GM18507 (cell line): ENCODE measurements around the gene VSTM5.
"Not testable (repeated sequence)": the region's sequence is repeated elsewhere in the genome, so short reads cannot be mapped to it uniquely, and the experiment has no call there.

Source experiments
- DNase-seq: peaks from one replicate; pipeline ENCODE4 v3.0.0; 2011; ENCODE audit warnings: low read depth; ENCODE audit not compliant: insufficient read length; ENCODE audit errors: extremely low spot score
- FAIRE-seq: peaks from 2 replicates; lab custom pipeline; 2011; peaks lifted over from hg19 to GRCh38; lab: Jason Lieb, UNC

VSTM5 gene, protein sequence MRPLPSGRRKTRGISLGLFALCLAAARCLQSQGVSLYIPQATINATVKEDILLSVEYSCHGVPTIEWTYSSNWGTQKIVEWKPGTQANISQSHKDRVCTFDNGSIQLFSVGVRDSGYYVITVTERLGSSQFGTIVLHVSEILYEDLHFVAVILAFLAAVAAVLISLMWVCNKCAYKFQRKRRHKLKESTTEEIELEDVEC

DNA sequence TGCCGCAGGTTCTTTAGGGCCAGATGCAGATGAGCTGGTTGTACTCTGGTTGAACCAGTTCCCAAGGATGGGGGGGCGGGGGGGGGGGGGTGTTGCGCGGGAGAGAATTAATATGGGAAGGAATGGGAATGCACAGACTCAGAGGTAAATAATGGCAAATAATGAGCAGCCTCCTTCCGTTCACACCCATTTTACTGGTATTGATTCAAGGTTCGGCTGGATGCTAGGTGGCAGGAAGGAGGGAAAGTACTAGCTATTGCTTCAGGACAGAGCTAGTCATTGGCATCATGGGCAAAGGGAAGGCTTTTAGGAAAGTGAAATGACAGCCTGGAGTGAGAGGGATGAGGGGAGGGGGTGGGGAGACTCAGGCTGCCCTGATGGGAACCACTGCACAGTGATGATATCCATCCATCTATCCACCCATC is at the start of gene VSTM5:
VSTM5 (minus strand) TSS at position 25 of the 425 bp plus-strand sequence. CDS start 116 bp downstream, outside the sequence.
- no peak for DNase-seq
- FAIRE-seq, result no peak

DNA sequence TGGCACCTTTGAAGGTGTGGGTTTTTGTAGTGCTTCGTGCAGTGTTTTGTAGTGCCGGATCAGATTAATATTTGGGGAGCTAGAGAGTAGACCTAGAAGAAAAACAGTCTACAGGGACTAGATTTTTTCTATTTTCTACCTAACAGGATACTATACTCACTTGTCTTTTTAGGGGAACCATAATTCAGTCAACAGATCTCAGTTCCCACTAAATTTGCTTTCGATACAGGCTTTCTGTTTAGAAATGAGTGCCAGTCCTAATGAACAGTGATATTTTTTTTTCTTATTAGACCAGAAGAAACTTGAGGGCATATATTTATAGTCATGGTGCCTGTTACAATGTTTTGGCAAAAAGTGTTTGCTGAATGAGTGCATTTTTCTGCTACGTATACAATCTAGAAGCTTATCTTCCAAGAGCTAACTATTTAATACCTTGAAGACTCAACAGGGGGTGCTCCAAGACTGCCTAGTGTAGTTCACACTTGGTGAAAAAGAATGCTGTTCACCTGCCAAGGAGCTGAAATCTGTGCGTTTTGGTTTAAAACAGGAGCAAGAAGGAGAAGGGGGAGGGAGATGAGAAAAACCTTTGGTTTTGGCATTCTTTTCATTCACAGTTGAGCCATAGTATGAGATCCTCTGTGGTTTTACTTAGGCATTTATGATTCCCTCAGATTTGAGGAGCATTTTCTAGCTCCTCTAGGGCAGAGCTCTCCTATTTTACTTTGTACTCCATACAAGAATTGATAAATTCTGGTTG is 44.9 kb upstream of the VSTM5 start:
- FAIRE-seq (peak; percentile 52), DNase-seq (no peak)

DNA sequence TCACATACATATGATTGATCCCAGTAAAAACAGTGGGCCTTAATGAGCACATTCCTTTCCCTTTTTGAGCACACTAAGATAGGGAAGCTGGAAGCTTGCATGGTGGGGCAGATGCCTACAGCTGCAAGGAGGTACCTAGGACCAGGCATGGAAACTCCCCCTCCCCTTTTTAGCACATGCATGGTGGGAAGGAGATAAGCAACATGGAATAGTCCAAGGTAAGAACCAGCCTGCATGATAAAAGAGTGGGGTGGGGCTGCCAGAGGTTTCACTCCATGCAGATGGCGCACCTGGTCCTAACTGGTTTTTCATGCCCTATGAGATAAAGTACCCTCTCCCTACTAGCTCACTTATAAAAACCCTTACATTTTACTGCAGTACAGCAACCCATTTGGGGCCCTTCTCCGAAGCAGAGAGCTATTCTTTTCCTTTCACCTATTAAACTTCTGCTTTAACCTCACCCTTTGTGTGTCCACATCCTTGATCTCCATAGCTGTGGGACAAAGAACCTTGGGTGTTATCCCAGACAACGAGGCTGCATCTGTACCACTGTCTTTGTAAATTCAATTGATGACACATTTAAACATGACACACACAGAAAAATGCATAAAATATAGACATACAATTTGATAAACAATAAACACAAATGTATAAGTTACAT is 40.1 kb upstream of the VSTM5 start:
- DNase-seq, result no peak
- no peak for FAIRE-seq

DNA sequence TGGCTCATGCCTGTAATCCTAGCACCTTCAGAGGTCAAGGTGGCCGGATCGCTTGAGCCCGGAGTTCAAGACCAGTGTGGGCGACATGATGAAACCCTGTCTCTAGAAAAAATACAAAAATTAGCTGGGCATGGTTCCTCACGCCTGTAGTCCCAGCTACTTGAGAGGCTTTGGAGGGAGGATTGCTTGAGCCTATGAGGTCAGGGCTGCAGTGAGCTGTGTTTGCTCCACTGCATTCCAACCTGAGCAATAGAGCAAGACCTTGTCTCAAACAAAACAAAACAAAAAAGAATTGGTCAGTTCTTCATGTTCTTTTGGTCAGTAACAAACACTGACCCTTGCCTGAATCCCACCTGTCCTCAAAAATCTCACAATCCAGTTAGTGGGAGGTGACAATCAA is 36.7 kb upstream of the VSTM5 start:
- DNase-seq, result no peak
- FAIRE-seq, result no peak

DNA sequence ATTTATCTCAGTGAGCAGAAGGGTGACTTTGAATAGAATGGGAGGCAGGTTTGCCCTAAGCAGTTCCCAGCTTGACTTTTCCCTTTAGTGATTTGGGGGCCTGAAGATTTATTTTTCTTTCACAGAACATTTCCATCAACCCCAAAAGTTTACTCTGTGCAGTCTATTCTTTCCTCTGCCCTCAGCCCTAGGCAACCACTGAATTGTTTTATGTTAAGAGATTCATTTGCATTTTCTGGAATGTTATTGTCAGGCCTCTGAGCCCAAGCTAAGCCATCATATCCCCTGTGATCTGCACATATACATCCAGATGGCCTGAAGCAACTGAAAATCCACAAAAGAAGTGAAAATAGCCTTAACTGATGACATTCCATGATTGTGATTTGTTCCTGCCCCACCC is 28.7 kb upstream of the VSTM5 start:
- not testable (repeated sequence) for FAIRE-seq, DNase-seq

DNA sequence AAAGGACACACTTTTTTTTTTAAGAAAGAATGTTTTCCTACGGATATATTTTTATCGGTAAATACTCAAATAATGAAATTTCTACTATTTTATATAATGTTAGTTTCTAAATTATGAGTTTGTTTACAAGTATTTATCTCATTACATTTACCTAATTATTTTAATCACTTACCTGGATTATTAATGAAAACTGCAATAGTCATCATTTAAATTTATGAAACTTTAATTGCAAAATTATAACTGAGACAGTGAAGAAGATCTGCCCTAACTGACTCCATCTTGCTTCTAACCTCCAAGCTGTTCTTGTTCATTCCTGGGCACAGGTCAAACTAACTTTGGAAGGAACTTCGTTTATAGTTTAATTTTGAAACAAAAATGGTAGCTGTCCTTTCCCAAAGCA is 25.2 kb upstream of the VSTM5 start:
- DNase-seq (no peak), FAIRE-seq (no peak)

DNA sequence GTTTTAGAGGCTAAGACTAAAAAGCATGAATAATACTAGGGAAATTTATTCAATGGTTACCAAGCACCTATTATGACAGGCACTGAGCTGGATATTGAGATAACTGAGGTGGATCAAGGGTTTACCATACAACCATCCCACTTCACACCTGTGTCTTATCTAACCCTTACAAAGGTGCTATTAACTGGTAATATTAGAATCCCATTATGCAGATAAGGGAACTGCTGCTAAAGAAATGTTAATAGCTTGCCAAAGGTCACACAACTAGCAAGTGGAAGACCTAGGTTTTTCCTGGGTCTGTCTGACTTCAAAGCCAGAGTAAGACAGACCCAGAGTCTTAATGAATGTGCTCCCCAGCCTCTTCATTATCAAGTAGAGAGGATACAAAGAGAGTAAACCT is 21.1 kb upstream of the VSTM5 start:
- DNase-seq, result no peak
- FAIRE-seq, result no peak

DNA sequence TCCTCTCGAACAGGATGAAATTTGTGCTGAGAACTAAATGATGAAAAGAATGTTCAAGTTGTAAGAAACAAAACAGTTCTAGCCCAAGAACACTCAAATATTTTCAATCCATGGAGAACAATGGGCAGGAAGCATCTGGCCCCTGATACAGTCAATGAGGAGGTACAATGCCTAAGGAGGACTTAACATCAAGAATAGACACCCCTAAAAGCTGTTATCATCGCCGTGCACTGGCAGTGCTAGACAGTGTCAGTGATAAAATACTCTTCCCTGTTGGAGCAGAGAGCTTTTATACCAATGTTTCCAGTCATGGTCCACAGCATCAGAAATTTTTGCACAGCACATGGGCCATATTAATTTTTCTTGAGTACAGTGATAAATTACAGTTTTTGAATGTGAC is 20.2 kb upstream of the VSTM5 start:
- DNase-seq (no peak), FAIRE-seq (no peak)

DNA sequence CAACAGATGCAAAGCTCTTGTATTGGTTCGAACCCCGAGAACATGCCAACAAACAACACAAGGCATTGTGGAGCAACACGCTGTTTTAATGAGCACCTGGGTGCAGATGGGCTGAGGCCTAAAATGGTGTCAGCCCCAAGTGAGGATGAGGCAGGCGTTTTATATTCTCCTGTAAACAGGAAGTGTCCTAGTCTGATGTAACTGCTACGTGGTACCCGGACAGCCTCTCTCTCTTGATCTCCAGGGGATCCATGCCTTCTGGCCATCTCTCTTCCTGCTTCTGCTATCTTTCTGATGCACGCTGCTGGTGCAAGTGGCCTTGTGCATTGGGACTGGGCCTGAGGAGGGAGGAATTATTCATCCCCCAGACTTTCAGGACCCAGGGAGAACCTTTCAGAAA is 19.4 kb upstream of the VSTM5 start:
- FAIRE-seq, result no peak

DNA sequence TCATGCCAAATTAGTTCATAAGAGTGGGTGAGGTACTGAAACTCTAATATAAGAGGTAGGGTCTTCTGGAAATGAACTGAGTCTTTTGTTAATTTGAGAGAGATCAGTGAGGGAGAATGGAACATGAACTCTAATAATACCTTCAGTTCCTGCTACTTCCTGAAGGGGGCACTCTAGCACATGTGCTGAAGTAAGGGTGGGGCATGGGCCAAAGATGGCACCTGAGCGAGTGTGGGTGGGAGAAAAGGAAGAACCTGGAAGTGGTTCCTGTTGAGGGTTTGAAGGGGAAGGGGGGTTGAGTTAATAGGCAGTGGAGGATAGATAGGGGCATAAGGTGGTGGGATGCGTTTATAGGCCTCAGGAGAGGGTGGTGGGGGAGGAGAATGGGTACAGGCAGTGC is 18.0 kb upstream of the VSTM5 start:
- DNase-seq, FAIRE-seq: not testable (repeated sequence)

More for the DNA sequence above, 19.4 kb upstream of the VSTM5 start:
- DNase-seq, result no peak

DNA sequence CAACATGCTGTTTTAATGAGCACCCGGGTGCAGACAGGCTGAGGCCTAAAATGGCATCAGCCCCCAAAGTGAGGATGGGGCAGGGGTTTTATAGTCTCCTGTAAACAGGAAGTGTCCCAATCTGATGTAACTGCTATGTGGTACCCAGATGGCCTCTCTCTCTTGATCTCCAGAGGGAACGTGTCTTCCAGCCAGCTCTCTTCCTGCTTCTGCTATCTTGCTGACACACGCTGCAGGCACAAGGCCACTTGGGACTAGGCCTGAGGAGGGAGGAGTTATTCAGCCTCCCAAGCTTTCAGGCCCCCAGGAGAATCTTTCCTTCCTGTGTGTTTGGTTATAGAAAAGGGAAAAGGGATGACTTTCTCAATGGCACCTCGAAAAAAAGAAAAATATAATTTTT is 11.4 kb upstream of the VSTM5 start:
- no peak for FAIRE-seq
- DNase-seq, result no peak

DNA sequence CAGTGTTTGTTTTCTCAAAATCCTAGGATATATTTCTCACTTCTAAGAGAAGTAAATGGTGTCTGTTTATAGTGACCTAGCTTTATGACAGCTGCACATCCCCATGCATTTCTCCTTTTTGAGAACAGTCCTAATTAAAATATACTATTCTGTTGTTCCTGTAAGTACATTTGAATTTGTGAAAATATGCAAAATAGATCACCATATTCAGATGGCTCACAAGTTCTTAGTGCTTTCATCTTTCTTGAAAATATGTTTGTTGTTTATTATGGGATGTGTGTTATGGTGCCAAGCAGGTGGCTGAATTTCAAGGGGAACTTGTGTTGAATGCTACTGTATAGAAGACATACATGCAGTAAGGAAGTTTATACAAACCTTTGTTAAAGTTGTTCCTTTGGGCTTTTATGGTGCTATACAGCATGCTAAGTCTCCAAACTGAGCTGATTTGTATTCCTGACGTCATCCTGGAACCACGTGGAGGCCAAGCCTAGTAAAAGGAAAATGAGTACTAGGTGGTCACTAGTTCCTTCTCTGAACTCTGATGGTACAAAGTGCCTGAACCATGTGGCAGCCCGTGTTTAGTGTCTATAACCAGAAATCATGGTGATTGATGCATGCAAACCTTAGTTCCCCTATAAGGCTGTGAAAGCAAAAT is 7.8 kb upstream of the VSTM5 start:
- DNase-seq (no peak), FAIRE-seq (no peak)

DNA sequence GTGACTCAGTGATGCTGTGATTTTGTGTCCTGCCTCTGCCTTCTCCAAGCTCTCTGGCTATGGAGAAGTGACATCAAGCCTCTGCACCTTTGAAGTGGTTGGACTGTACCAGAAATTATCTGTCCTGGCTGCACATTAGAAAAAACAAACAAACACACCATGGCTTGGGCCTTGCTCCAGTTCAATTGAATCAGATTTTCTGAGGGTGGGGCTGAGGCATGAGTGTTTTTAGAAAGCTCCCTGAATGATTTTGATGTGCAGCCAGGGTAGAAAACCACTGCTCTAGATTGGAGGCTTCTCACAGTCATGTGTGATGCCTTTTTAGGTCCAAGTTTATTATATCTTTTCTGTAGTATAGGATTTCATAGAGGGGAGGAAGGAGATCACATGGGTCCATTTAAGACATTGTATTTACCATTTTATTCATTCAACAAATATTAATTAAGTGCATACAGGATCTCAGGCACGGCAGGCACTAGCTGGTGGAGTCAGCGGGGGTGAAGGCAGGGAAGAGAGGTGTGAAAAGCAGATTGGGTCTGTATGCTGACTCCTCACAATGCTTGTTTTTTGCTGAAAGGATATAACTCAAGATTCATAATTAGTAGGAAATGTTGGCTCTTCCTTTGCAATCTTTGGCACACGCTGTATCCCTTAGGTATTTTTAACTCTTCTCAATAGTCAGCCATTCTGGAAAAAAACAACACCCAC is 7.1 kb upstream of the VSTM5 start:
- DNase-seq, result no peak
- no peak for FAIRE-seq

DNA sequence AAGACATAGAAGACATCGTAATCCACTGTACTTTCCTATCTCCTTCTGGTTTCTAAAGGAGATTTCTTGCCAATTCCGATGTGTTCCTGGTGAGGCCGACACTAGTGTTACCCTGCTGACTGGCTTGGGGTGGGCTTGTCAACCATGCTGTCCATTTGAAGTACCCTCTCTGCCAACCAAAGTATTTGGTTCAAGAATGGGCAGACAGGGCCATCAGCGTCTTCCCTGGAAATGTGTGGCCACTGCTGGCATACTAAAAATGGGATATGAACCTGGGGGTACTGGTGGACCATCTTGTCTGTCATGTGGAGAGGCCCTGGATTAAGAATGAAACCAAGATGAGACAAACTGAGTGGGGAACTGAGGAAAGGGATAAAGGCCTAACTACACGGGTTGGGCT is 1.8 kb upstream of the VSTM5 start:
- FAIRE-seq (no peak), DNase-seq (no peak)

DNA sequence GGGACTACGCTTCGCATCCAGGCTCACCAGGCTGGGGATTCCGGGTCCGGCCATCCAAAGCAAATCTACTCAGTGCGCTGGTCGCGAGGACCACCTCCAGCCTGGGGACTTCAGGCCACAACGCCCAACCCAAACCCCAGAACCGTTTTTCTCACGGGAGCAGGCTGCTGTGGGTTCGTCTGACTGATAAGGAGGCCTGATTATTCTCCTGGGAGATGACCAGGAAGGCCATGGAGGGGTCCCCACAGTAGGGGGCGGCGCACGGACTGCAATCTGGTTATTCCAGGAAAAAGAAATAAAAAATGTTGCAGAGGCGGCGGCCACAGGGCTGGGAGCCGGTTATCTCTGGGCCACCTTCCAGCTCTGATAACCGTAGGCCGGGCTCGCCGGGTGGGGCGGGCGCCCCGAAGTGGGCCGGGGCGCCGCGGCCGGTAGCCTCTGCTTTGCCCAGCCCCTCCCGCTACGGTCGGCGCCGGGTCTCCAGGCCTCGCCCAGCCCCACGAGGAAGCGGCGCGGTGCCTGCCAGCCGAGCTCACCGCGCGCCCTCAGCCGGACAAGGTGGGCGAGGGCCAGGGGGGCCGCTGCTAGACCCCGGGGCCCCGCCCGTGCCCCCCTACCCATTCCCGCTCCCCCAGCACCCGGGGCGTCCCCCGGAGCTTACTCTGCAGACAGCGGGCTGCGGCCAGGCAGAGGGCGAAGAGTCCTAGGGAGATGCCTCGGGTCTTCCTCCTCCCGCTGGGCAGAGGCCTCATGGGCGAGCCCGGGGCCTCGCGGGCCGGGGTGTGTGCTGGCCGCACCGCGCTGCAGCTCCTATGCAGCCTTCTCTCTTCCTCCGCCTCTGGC is 446 bp downstream of the VSTM5 start:
- DNase-seq (no peak), FAIRE-seq (no peak)

DNA sequence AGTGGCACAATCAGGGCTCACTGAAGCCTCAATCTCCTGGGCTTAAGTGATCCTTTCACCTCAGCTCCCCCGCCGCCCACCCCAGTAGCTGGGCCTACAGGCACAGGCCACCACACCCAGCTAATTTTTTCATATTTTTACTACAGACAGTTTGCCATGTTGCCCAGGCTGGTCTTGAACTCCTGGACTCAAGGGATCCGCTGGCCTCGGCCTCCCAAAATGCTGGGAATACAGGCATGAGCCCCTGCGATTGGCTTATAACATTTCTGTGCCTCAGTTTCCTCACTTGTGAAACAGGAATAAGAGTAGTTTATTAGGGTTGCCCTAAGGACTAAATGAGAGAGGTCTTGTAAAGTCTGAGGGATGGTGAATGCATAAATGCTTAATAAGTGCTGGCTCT is 1.2 kb downstream of the VSTM5 start:
- DNase-seq (no peak), FAIRE-seq (no peak)

DNA sequence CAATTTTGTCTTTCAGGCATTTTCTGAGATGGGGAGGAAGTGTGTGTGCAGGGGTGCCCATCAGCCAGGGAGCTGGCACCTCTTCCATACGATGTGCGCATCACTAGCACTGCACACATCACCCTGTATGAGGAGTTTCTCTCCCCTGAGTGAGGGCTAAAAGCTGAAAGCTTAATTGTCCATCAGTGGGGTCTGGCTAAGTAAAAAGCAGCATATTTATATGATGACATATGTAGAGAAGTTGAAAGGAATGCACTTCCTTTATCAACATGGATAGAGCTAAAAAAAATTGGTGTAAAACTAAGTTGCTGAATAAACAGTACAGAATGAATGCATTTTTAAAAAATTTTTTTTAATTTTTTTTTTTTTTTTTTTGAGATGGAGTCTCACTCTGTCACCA is 4.0 kb downstream of the VSTM5 start:
- DNase-seq (no peak), FAIRE-seq (no peak)

DNA sequence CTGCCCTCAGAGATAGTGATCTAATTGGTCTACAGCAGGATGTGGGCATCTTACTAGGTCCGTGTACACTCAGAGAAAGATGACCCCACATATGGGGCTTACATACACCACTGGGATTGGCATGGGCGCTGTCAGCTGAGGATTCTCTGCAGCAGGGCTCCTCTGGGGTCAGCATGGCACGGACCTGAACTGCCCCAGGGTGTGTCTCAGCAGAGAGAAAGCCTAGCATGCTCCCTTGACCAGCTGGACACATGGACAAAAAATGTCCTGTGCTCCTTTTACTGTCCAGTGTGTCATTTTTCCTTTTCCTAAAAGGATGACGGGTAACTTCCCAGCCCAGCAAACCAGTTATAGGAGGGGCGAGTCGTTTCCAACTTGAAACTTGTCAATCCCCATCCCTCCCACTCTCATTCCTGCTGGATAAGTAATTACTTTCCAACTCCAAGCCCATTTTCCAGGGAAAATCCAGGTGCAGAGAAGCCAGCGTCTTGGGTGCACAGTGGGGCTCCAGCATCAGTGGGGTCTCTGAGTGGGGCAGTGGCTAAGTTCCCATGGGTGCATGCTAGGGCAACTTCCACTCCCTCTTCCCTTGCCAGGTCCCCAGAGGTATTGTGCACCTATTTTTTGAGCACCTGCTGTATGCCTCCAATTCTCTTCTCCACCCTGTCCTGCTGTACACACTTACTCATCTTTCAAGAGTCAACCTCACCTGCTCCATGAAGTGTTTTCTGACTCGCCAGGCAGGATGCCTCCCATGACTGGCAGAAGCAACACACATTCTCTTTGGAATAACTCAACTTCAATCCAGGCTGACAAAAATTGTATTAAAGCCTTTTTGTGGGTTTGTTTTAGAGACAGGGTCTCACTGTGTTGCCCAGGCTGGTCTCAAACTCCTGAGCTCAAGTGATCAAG is 5.0 kb downstream of the VSTM5 start:
- DNase-seq, result no peak
- no peak for FAIRE-seq
